ENCODE measurements around the gene IQGAP1. TPM values are rescaled to one million over a fixed set of nuclear protein-coding genes. Genes with fewer than 3 reads are reported as not detected.
A peak's percentile ranks its signal among the peaks of the same experiment; 100 is the strongest.

Gene IQGAP1
- total RNA-seq, 1 donor from 2014 or later, result 99.1 TPM

GRCh38 chr15:90550919-90551318 lies 162.9 kb downstream of the IQGAP1 start:
- DNase-seq (ENCODE audit: low spot score in 2 of 2), result no peak
- no peak overlapping the region for H3K4me3 ChIP-seq
- intact Hi-C loops (cut with DNase I), result loop anchor here (5.0 kb wide), 1 partner anchor 61 kb away; no protein-coding TSS in a partner anchor
- TF ChIP-seq CTCF (IDR thresholded peaks at IDR 0.05), result no peak
- H3K27me3 ChIP-seq, result no peaks in the 10 kb centered on the region
- H3K4me1 ChIP-seq, result peaks cover 8 to 23% of the 10 kb centered on the region in 2 donors
- H3K27ac ChIP-seq, result peak overlapping the region; percentile 80 to 87
- H3K9me3 ChIP-seq, result no peaks in the 10 kb centered on the region
- H3K36me3 ChIP-seq, result peaks cover 0 to 2% of the 10 kb centered on the region in 2 donors

Other genes starting within 250 kb of the IQGAP1 start
- gene SEMA4B, start 186.9 kb upstream of the IQGAP1 start, total RNA-seq, result 51.2 TPM
- 50.9 TPM for gene CIB1, start 154.3 kb upstream of the IQGAP1 start, total RNA-seq
- gene GDPGP1, start 154.0 kb upstream of the IQGAP1 start, total RNA-seq, result 2.2 TPM
- gene TTLL13, start 138.7 kb upstream of the IQGAP1 start, total RNA-seq, result not detected
- gene NGRN, start 122.6 kb upstream of the IQGAP1 start, total RNA-seq, result 58.0 TPM
- 0.21 TPM for gene ZNF774, start 36.0 kb upstream of the IQGAP1 start, total RNA-seq
- 35.5 TPM for gene CRTC3, start 141.7 kb downstream of the IQGAP1 start, total RNA-seq

Measured in ascending aorta (tissue), 2 donors.